GM12878 (cell line): Measurements from ENCODE around the gene MVB12B.

Experiments used
- POLR2A ChIP-seq: IDR thresholded peaks from 2 replicates; pipeline ENCODE4 v1.6.1; 2011; ENCODE audit warnings: low read depth, mild to moderate bottlenecking, low read length
- POLR2AphosphoS2 ChIP-seq: IDR thresholded peaks from 2 replicates; pipeline ENCODE4 v1.6.1; 2011; ENCODE audit warnings: low read depth, mild to moderate bottlenecking, low read length, improper control_type of control experiment, moderate library complexity
- RCOR1 ChIP-seq: conservative IDR thresholded peaks from 2 replicates; pipeline ENCODE4 v1.6.1; 2012; ENCODE audit warnings: low read depth, low read length, improper control_type of control experiment
- TF ChIP-seq, protein P1 (sequence below): fragments of 450-650 bp; IDR thresholded peaks from 2 replicates; pipeline ENCODE4 v1.6.1; 2018; ENCODE audit warnings: mild to moderate bottlenecking, low read depth, moderate library complexity; ENCODE audit not compliant: partially characterized antibody

DNA sequence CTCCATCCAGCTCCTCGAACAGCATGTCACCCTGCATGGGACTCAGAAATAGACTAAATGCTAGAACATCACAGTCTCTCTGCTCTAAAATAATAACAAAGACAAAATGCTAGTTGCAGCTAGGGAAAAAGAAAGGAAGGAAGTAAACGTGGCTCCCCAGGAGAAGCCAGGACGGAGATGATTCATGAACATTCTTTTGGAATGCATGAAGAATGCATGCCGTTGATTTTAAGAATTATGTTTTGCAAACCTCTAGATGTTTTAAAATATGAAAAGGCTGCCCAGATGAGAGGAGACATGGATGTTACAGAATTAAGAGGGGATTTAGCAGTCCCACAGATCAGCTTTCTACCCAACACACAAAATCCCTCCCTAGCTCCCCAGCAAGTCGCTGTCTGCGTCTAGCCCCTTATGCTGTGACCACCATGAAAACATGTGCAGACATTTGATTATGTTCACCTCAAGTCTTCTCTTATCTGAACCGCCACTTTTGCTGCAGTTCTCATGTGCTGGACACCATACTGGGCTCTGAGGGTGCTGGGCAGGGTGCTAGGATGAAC lies 147.7 kb downstream of the MVB12B start:
- TF ChIP-seq, protein P1, sequence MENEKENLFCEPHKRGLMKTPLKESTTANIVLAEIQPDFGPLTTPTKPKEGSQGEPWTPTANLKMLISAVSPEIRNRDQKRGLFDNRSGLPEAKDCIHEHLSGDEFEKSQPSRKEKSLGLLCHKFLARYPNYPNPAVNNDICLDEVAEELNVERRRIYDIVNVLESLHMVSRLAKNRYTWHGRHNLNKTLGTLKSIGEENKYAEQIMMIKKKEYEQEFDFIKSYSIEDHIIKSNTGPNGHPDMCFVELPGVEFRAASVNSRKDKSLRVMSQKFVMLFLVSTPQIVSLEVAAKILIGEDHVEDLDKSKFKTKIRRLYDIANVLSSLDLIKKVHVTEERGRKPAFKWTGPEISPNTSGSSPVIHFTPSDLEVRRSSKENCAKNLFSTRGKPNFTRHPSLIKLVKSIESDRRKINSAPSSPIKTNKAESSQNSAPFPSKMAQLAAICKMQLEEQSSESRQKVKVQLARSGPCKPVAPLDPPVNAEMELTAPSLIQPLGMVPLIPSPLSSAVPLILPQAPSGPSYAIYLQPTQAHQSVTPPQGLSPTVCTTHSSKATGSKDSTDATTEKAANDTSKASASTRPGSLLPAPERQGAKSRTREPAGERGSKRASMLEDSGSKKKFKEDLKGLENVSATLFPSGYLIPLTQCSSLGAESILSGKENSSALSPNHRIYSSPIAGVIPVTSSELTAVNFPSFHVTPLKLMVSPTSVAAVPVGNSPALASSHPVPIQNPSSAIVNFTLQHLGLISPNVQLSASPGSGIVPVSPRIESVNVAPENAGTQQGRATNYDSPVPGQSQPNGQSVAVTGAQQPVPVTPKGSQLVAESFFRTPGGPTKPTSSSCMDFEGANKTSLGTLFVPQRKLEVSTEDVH = no peak
- TF ChIP-seq POLR2A = no peak
- no peak for TF ChIP-seq POLR2AphosphoS2
- no peak for TF ChIP-seq RCOR1
